Activated CD4-positive, alpha-beta T cell treated with anti-CD3 and anti-CD28 coated beads, Interleukin-2, amount 10 ng/mL, durations not matched to agents 7 days and 5 days (primary cell): ENCODE data around the gene CUL5. TPM values are rescaled to one million over a fixed set of nuclear protein-coding genes. Genes with fewer than 3 reads are reported as not detected.

Source experiments
- CTCF ChIA-PET: fragments of 350-600 bp; sonication (Branson Sonifier 250); formaldehyde crosslinking; loops from one replicate; lab custom pipeline; 2021; ENCODE audit warnings: antibody characterized with exemption; lab: Charles Lee
- POLR2A ChIA-PET: fragments of 350-600 bp; sonication (Branson Sonifier 250); formaldehyde crosslinking; loops from one replicate; lab custom pipeline; 2021; ENCODE audit warnings: antibody characterized with exemption; lab: Charles Lee
- DNase-seq: peaks from one replicate; pipeline ENCODE4 v3.0.0-alpha.2; 2020
- H3K27ac Mint-ChIP-seq: one replicate; pipeline ENCODE4 v1.8.0; 2021; ENCODE audit warnings: mild to moderate bottlenecking, moderate library complexity, mixed read lengths
- H3K27me3 Mint-ChIP-seq: one replicate; pipeline ENCODE4 v1.8.0; 2021; ENCODE audit warnings: mixed read lengths
- H3K36me3 Mint-ChIP-seq: one replicate; pipeline ENCODE4 v1.8.0; 2021; ENCODE audit warnings: low read depth, mixed read lengths
- H3K4me1 Mint-ChIP-seq: one replicate; pipeline ENCODE4 v1.8.0; 2021; ENCODE audit warnings: mixed read lengths
- H3K4me3 Mint-ChIP-seq: one replicate; pipeline ENCODE4 v1.8.0; 2021; ENCODE audit warnings: mild to moderate bottlenecking, moderate library complexity, mixed read lengths
- H3K9me3 Mint-ChIP-seq: one replicate; pipeline ENCODE4 v1.8.0; 2021; ENCODE audit warnings: mixed read lengths
- total RNA-seq, 2 experiments: library from RNA; stranded (reverse); gene quantifications; one replicate each; pipeline ENCODE4 v1.2.3, GENCODE V29; 2021

The CUL5 gene
- total RNA-seq: 10 to 100 TPM; 23.2 to 29.3 TPM

DNA sequence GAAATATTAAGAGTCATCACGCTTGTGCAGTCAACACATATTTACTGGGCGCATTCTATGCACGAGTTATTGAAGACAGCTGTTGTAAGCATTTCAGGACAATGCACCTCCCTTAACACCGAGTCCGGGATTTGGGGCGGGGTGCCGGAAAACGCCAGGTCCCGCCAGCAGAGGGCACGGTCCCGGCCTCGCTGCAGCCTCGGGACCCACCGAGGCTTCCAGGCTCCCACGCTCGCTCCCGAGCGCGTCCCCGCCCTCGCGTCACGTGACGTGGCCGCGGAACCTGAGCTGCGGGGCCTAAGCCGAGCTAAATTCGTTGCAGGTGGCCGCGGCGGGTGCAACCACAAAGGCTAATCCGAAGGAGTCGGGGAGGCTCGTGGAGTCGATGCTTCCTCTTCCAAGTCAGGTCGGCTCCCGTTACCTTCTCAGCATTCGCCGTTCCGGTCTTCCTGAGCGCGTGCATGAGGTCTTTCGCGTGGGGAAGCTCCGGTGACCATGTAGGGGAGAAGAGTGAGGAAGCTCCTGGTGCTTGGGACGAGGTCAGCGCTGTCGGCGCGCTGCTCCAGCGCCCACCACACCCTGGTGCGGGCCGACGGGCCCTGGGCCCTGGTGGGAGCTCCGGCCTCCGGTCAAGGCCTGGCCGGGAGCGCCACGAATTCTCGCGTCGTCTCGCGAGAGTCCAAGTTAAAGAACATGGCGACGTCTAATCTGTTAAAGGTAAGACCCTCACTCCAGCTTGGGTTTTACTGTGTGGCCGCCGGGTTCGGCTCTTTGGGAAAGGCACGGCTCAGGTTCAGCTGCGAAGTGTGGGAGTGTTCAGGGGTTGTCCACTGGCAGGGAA, at the start of gene CUL5:
TSS of gene CUL5 (plus strand) at position 243 of the 841 bp plus-strand sequence. CDS start at position 694, 451 bp downstream.
- peak; percentile 89 for DNase-seq
- ChIA-PET POLR2A (interaction anchor here (0.5 to 0.6 kb wide), 2 partner anchors 185 to 1221 kb away, joined by 3 read pairs; no protein-coding TSS in a partner anchor), CTCF (interaction anchor here (0.6 to 2.2 kb wide), 25 partner anchors 9 to 656 kb away, joined by 3 to 11 read pairs (median 3); partner anchors contain the start of gene DDX10)
- peak within 1 kb of the TSS; percentile 97 for H3K4me3 Mint-ChIP-seq
- peaks cover 14% of the 10 kb centered on the region for H3K36me3 Mint-ChIP-seq
- H3K27me3 Mint-ChIP-seq: no peaks in the 10 kb centered on the region
- H3K4me1 Mint-ChIP-seq: peaks cover 15% of the 10 kb centered on the region
- H3K9me3 Mint-ChIP-seq: no peaks in the 10 kb centered on the region
- H3K27ac Mint-ChIP-seq: peak within 1 kb of the TSS; percentile 98

DNA sequence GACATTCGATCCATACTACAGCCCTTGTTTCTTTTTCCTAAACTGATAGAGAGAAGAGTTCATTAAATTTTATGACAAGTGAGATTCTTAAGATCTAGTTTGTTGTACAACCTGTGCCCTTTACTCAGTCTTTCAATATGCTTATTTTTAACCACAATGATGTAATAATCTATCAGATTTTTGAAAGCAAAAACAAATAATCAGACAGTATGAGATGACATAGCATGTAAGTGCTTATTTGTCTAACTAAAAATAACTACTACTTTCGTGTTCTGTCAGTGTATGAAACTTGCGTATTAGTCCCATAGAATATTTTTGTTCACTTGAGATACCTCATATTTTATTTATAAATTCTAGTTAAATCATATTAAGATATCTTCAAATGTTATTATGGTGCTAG, 47.2 kb upstream of the CUL5 start:
- Mint-ChIP-seq H3K36me3 (no peaks in the 10 kb centered on the region), H3K27me3 (peaks cover 24% of the 10 kb centered on the region), H3K4me1 (peaks cover 2% of the 10 kb centered on the region), H3K9me3 (no peaks in the 10 kb centered on the region), H3K4me3 (no peak overlapping the region), H3K27ac (no peak overlapping the region)
- no peak for DNase-seq
- ChIA-PET CTCF (no interaction called here), POLR2A (no interaction called here)

DNA sequence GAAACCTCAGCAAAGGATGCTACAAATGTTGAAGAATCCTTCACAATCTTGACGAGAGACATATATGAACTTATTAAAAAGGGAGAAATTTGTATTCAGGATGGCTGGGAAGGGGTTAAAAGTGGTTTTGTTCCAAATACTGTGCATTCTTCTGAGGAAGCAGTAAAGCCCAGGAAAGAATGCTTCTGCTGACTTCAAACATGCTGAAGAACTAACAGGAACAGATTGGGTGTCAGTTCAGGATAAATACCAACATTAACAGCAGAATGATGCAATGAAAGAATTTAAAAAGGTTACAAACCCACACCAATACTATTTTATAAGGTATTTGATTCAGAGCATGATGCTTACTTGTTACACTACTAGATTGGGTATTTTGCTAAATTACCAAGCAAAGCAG, 46.5 kb upstream of the CUL5 start:
- CTCF ChIA-PET: no interaction called here
- no peaks in the 10 kb centered on the region for H3K4me1 Mint-ChIP-seq

DNA sequence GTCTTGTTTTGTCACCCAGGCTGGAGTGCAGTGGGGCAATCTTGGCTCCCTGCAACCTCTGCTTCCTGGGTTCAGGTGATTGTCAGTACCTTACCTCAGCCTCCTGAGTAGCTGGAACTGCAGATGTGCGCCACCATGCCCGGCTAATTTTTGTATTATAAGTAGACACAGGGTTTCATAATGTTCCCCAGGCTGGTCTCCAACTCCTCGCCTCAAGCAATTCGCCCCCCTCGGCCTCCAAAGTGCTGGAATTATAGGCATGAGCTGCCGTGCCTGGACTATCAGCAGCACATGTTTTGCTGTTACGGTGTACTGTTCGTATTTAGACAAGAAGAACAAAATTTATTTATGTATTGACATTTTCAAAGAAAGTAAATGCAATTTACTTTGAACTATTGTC, 45.6 kb upstream of the CUL5 start:
- CTCF ChIA-PET: no interaction called here
- Mint-ChIP-seq H3K4me1 (no peaks in the 10 kb centered on the region), H3K9me3 (no peaks in the 10 kb centered on the region), H3K4me3 (no peak overlapping the region), H3K27me3 (peaks cover 15% of the 10 kb centered on the region), H3K27ac (no peak overlapping the region), H3K36me3 (no peaks in the 10 kb centered on the region)
- no peak for DNase-seq
- POLR2A ChIA-PET: no interaction called here

More for the DNA sequence above, 46.5 kb upstream of the CUL5 start:
- H3K27me3 Mint-ChIP-seq: peaks cover 18% of the 10 kb centered on the region
- no peaks in the 10 kb centered on the region for H3K36me3 Mint-ChIP-seq
- H3K9me3 Mint-ChIP-seq: no peaks in the 10 kb centered on the region
- no peak overlapping the region for H3K4me3 Mint-ChIP-seq
- DNase-seq: no peak
- no peak overlapping the region for H3K27ac Mint-ChIP-seq
- POLR2A ChIA-PET: no interaction called here

DNA sequence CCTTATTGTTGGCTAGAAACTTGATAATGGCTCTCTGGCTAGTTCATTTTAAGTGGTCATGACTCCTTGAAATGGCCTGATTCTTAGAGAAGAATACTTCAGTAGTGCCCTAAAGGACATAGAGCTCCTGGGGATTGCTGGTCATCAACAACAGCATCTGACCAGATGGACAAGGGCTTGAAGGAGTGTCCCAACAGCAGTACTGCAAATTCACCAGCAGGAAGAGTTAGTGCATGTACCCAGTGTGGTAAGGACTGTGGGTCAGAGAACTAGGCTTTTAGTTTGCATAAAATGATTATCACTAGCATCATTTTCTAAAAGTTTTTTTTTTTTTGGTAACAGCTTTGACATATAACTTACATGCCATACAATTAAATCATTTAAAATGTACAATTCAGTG, 39.5 kb upstream of the CUL5 start:
- no peaks in the 10 kb centered on the region for H3K4me1 Mint-ChIP-seq
- POLR2A ChIA-PET: no interaction called here

DNA sequence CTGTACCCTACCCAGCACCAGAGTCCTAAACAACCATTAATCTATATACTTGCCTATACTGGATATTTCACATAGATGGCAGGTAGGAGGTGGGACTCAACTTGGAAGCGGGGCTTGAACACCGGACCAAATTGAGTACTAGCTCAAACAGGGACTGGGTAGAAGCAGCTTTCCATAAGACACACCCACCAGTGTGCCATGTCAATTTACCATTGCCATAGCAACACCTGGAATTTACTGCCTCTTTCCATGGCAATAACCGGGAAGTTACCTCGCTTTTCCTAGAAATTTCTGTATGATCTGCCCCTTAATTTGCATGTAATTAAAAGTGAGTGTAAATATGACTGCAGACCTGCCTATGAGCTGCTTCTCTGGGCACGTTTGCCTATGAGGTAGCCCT, 38.6 kb upstream of the CUL5 start:
- CTCF ChIA-PET: no interaction called here
- H3K4me1 Mint-ChIP-seq: no peaks in the 10 kb centered on the region
- POLR2A ChIA-PET: no interaction called here
- no peaks in the 10 kb centered on the region for H3K36me3 Mint-ChIP-seq
- H3K27ac Mint-ChIP-seq: no peak overlapping the region
- no peak overlapping the region for H3K4me3 Mint-ChIP-seq
- no peak for DNase-seq
- peaks cover 1% of the 10 kb centered on the region for H3K27me3 Mint-ChIP-seq
- H3K9me3 Mint-ChIP-seq: no peaks in the 10 kb centered on the region

More for the DNA sequence above, 39.5 kb upstream of the CUL5 start:
- Mint-ChIP-seq H3K27ac (no peak overlapping the region), H3K9me3 (no peaks in the 10 kb centered on the region), H3K4me3 (no peak overlapping the region), H3K36me3 (no peaks in the 10 kb centered on the region), H3K27me3 (peaks cover 1% of the 10 kb centered on the region)
- DNase-seq: no peak
- CTCF ChIA-PET: no interaction called here

DNA sequence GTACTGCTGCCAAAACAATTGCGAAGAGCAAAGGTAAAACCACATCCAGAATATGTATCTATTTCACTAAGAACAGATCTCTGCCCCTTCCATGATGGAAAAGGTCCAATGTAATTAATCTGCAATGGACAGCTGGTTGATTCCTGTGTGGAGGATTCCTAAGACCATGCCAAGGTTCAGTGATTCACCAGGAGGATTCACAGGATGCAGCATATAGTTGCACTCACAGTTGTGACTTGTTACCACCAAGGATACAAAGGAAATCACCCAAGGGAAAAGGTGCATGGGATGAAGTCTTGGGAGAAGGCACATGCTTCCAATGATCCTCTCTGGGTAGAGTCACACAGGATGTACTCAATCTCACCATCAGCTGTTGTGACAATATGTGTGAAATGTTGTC, 35.1 kb upstream of the CUL5 start:
- Mint-ChIP-seq H3K27me3 (peaks cover 1% of the 10 kb centered on the region), H3K4me1 (no peaks in the 10 kb centered on the region), H3K9me3 (no peaks in the 10 kb centered on the region), H3K36me3 (no peaks in the 10 kb centered on the region), H3K27ac (no peak overlapping the region), H3K4me3 (no peak overlapping the region)
- CTCF ChIA-PET: no interaction called here
- POLR2A ChIA-PET: no interaction called here
- no peak for DNase-seq

DNA sequence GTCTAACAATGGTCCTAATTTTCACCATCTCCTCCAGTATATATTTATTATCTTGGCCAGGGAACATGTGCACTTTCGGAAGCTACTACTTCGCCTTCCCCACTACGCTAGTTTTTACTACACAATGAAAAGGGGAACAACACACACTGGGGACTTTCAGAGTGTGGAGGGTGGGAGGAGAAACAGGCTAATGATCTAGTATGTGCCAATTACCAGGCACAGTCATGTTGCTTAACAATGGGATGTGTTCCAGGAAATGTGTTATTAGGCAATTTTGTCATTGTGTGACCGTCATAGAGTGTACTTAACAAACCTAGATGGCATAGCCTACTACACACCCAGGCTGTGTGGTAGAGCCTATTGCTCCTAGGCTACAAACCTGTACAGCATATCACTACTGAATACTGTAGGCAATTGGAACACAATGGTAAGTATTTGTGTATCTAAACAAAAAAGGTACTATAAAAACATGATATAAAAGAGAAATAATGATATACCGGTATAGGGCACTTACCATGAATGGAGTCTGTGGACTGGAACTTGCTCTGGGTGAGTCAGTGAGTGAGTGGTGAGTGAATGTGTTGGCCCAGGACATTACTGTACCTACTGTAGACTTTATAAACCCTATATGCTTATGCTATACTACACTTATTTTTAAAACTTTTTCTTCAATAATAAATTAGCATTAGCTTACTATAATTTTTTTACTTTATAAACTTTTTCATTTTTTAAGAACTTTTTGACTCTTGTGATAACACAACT, 20.1 kb upstream of the CUL5 start:
- DNase-seq: no peak
- Mint-ChIP-seq H3K36me3 (no peaks in the 10 kb centered on the region), H3K9me3 (no peaks in the 10 kb centered on the region), H3K4me3 (no peak overlapping the region), H3K4me1 (no peaks in the 10 kb centered on the region), H3K27me3 (peaks cover 2% of the 10 kb centered on the region), H3K27ac (no peak overlapping the region)
- ChIA-PET POLR2A (interaction anchor here (0.6 kb wide), 1 partner anchor 515 kb away, joined by 3 read pairs; no protein-coding TSS in a partner anchor), CTCF (interaction anchor here (0.6 to 1.2 kb wide), 2 partner anchors 20 to 133 kb away, joined by 3 to 5 read pairs; partner anchors contain the start of gene CUL5)

DNA sequence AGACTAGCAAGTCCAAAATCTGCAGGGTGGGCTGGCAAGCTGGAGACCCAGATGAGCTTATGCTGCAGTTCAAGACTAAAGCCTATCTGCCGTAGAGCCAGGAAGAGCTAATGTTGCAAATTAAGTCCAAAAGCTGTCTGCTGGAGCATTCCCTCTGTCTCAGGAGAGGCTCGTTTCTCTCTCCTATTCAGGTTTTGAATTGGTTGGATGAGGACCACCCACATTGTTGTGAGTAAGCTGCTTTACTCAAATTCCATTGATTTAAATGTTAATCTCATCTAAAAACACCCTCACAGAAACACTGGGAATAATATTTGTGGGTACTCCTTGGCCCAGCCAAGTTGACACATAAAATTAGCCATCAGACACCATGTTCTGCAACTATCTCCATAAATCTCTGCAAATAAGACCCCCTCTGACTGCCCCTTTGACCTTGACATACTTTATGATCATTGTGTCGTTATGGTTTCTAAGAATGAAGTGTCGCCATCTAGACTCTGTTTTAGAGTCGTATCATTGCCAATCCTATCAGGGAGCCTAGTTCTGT, 16.8 kb upstream of the CUL5 start:
- no peaks in the 10 kb centered on the region for H3K4me1 Mint-ChIP-seq
- no peak for DNase-seq
- H3K27ac Mint-ChIP-seq: no peak overlapping the region
- H3K27me3 Mint-ChIP-seq: peaks cover 17% of the 10 kb centered on the region
- H3K9me3 Mint-ChIP-seq: no peaks in the 10 kb centered on the region
- no peak overlapping the region for H3K4me3 Mint-ChIP-seq
- no peaks in the 10 kb centered on the region for H3K36me3 Mint-ChIP-seq
- CTCF ChIA-PET: no interaction called here
- POLR2A ChIA-PET: no interaction called here

DNA sequence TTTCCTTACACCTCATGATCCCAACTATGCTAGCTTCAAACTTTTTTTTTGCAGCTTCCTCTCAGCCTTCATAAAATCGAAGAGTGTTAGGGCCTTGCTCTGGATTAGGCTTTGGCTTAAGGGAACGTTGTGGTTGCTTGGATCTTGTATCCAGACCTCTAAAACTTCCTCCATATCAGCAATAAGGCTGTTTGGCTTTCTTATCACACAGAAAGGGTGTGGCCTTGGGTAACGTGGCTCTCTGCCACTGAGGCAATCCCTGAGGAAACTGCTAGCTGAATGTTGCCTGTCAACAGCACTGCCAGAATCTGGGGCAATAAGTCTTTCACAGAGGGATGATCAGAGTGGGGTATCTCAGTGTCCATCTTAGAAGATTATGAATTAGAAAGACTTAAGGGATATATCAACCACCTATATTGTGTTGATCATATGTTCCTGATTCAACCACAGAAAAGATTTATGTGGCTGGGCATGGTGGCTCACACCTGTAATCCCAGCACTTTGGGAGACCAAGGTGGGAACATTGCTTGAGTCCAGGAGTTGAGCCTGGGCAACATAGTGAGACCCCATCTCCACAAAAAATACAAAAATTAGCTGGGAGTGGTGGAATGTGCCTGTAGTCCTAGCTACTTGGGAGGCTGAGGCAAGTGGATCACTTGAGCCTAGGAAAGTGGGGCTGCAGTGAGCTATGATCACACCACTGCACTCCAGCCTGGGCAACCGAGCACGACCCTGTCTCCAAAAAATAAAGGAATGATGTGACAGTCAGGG, 12.5 kb upstream of the CUL5 start:
- H3K27ac Mint-ChIP-seq: no peak overlapping the region
- no peaks in the 10 kb centered on the region for H3K4me1 Mint-ChIP-seq
- peaks cover 17% of the 10 kb centered on the region for H3K27me3 Mint-ChIP-seq
- no peak for DNase-seq
- no peak overlapping the region for H3K4me3 Mint-ChIP-seq
- no peaks in the 10 kb centered on the region for H3K36me3 Mint-ChIP-seq
- CTCF ChIA-PET: interaction anchor here (1.2 to 1.7 kb wide), 2 partner anchors 13 to 21 kb away, joined by 5 read pairs; partner anchors contain the start of gene CUL5
- no peaks in the 10 kb centered on the region for H3K9me3 Mint-ChIP-seq
- POLR2A ChIA-PET: interaction anchor here (0.6 kb wide), 1 partner anchor 15 kb away, joined by 9 read pairs; no protein-coding TSS in a partner anchor

DNA sequence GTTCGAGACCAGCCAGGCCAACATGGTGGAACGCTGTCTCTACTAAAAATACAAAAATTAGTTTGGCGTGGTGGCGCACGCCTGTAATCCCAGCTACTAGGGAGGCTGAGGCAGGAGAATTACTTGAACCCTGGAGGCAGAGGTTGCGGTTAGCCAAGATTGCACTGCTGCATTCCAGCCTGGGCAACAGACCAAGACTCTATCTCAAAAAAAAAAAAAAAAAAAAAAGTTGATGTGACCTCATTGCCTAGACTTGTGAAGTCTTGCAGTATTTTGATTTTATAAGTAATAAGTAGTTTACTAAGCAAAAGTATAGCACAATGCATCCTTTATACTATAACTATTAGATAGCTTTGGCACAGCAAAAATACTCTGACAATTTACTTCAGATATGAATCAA, 9.9 kb upstream of the CUL5 start:
- DNase-seq: no peak
- ChIA-PET POLR2A (no interaction called here), CTCF (no interaction called here)
- Mint-ChIP-seq H3K4me3 (no peak overlapping the region), H3K27ac (no peak overlapping the region), H3K36me3 (no peaks in the 10 kb centered on the region), H3K27me3 (peaks cover 19% of the 10 kb centered on the region), H3K4me1 (no peaks in the 10 kb centered on the region), H3K9me3 (no peaks in the 10 kb centered on the region)

DNA sequence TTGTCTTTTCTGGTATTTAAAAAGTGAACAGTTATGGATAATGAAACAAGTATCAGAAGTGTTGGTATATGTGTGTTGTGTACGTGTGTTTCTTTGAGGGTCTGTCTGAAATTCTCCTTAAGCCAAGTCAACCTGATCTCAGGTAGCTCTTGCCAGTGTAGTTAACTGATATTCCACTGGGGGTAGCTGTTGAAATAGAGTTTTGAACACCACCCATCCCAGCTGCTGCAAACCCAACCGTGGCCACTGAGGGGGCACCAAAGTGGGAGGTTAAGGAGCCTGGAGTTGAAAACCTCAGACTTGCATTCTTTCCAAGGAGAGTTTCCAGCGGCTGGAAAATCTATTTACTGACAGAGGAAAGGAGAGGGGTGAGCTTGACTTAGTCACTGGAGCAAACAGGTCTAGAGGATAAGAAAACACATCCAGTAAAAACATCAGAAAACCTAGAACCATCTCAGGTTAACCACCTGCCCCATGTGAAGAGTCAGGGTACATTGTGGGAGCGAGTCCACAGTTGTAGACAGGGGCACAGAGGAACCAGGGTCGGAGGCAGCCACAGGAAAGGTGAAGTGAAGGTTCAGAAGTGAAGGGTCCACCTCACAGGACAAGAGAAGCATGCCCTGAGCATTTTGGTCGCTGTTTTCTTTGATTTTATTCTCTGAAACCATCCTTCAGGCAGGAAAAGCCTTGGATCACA, 8.8 kb upstream of the CUL5 start:
- Mint-ChIP-seq H3K27ac (no peak overlapping the region), H3K4me1 (no peaks in the 10 kb centered on the region), H3K4me3 (no peak overlapping the region), H3K9me3 (no peaks in the 10 kb centered on the region), H3K27me3 (peaks cover 16% of the 10 kb centered on the region), H3K36me3 (no peaks in the 10 kb centered on the region)
- CTCF ChIA-PET: interaction anchor here (0.8 to 1.1 kb wide), 3 partner anchors 9 to 190 kb away, joined by 3 to 7 read pairs (median 3); partner anchors contain the start of gene CUL5
- peak; percentile 35 for DNase-seq
- POLR2A ChIA-PET: no interaction called here
